ENCODE results near the gene NTF3. TPM values are rescaled to one million over a fixed set of nuclear protein-coding genes. Genes with fewer than 3 reads are reported as not detected.

Gene NTF3
- total RNA-seq, 2 donors from 2014 or later, result 1.0 to 1.2 TPM

DNA sequence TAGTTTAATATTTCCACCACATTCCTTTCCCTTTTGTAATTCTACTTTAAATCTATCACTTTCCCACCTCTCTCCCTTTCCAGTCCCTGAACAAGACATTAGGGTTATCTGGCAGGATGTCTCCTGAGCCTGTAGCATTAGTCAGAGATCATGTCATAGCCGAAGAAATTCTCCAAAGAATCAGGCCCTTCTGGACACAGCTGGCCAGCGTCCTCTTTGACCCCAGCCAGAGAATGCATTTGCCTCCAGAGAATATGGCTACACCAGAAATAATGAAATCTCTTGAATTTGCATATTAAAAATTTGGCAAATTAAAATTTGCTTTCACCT, 56.7 kb downstream of the NTF3 start:
- no peaks in the 10 kb centered on the region for H3K4me1 ChIP-seq (replicated peaks)
- H3K36me3 ChIP-seq, result no peaks in the 10 kb centered on the region
- no peak overlapping the region for H3K4me3 ChIP-seq
- no peak for DNase-seq (ENCODE audit: low spot score)
- no peak overlapping the region for H3K27ac ChIP-seq
- H3K27me3 ChIP-seq (replicated peaks; ENCODE audit: insufficient read depth), result no peaks in the 10 kb centered on the region
- H3K9me3 ChIP-seq, result no peaks in the 10 kb centered on the region
- intact Hi-C loops (cut with DNase I), result no loop called here
- 79% methylated on average over 2 of the region's 2 CpGs for WGBS
- TF ChIP-seq, protein P1, sequence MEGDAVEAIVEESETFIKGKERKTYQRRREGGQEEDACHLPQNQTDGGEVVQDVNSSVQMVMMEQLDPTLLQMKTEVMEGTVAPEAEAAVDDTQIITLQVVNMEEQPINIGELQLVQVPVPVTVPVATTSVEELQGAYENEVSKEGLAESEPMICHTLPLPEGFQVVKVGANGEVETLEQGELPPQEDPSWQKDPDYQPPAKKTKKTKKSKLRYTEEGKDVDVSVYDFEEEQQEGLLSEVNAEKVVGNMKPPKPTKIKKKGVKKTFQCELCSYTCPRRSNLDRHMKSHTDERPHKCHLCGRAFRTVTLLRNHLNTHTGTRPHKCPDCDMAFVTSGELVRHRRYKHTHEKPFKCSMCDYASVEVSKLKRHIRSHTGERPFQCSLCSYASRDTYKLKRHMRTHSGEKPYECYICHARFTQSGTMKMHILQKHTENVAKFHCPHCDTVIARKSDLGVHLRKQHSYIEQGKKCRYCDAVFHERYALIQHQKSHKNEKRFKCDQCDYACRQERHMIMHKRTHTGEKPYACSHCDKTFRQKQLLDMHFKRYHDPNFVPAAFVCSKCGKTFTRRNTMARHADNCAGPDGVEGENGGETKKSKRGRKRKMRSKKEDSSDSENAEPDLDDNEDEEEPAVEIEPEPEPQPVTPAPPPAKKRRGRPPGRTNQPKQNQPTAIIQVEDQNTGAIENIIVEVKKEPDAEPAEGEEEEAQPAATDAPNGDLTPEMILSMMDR (IDR thresholded peaks at IDR 0.05), result no peak
- TF ChIP-seq POLR2A (IDR thresholded peaks at IDR 0.05) (no peak), POLR2AphosphoS5 (IDR thresholded peaks at IDR 0.05) (no peak)

DNA sequence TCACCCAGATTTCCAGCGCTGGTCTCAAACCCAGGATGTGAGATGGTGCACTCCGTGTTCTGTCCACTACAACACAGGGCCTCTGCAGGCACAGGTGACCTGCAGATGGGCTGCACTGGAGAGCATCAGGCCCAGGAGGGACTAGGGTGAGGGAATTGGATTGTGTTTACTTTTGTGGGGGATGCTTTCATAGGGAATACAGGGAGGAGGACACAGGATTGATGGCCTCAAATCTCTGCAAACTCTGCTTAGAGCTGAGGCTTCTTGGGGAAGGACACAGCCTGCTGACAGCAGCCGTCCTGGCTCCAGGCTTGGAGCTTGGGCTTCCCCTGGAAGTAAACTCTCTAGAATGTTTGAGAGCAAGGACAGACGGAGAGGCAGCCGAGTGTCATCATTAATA, 57.1 kb downstream of the NTF3 start:
- Histone ChIP-seq H3K27me3 (replicated peaks; ENCODE audit: insufficient read depth) (no peaks in the 10 kb centered on the region), H3K27ac (no peak overlapping the region), H3K4me3 (no peak overlapping the region), H3K4me1 (replicated peaks) (no peaks in the 10 kb centered on the region), H3K36me3 (no peaks in the 10 kb centered on the region), H3K9me3 (no peaks in the 10 kb centered on the region)
- no peak for DNase-seq (ENCODE audit: low spot score)
- 74% methylated on average over 5 of the region's 5 CpGs for WGBS
- intact Hi-C loops (cut with DNase I), result no loop called here
- TF ChIP-seq POLR2AphosphoS5 (IDR thresholded peaks at IDR 0.05) (no peak), POLR2A (IDR thresholded peaks at IDR 0.05) (no peak)
- TF ChIP-seq, protein P1 (IDR thresholded peaks at IDR 0.05), result no peak

DNA sequence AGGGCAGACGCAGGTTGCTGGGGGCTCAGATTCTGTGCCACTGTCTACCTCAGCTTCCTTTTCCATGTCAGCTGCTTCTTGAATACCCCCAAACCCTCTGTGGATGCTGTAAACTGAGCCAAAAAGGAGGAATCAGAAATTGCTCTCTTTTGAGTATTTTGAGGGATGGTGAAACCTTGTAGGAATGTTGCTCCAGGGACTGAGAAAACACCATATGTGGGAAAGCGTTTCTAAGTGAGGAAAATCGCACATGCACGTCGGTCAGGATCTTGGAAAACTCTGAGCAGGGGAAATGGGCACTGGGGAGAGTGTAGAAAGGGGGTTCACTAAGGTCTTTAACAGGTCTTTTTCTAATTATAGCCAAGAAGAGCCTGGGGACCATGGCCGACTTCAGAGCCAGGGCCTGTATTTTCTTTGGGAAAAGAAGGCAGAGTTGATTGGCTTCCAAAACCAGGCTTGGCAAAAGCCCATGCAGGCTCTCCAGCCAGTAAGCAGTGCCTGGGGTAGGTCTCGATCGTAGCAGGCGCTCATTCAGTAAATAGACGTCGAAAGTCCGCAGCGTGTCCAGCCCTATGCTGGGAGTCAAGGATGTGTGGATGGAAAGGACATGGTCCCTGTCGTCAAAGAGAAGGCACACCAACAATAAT, 58.0 kb downstream of the NTF3 start:
- Histone ChIP-seq H3K27me3 (replicated peaks; ENCODE audit: insufficient read depth) (no peaks in the 10 kb centered on the region), H3K27ac (no peak overlapping the region), H3K9me3 (no peaks in the 10 kb centered on the region), H3K36me3 (no peaks in the 10 kb centered on the region), H3K4me1 (replicated peaks) (no peaks in the 10 kb centered on the region), H3K4me3 (no peak overlapping the region)
- WGBS, result 79% methylated on average over 14 of the region's 14 CpGs
- no peak for DNase-seq (ENCODE audit: low spot score)
- no peak for TF ChIP-seq POLR2AphosphoS5 (IDR thresholded peaks at IDR 0.05)
- TF ChIP-seq, protein P1 (IDR thresholded peaks at IDR 0.05), result no peak
- no peak for TF ChIP-seq POLR2A (IDR thresholded peaks at IDR 0.05)
- intact Hi-C loops (cut with DNase I), result no loop called here

DNA sequence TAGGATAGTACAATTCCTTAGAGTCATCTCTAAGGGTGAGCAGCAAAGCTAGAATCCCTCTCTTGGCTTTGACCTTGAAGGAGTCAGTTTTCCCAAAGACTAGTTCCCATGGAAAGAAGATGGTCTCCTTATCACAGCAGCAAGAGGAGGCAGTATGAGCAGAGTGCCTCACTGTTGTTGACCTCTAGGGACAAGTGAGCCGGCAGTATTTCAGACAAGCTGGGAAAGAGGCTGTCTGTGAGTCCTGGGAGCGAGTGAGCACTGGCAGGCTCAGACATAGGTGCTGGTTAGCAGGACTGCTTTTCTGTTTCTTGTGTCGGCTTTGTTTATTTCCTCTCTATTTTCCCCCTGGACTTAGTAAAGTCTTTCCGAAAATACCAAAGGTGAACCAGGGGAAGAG, 60.7 kb downstream of the NTF3 start:
- Histone ChIP-seq H3K9me3 (no peaks in the 10 kb centered on the region), H3K27me3 (replicated peaks; ENCODE audit: insufficient read depth) (no peaks in the 10 kb centered on the region), H3K4me3 (no peak overlapping the region), H3K27ac (no peak overlapping the region), H3K36me3 (no peaks in the 10 kb centered on the region), H3K4me1 (replicated peaks) (no peaks in the 10 kb centered on the region)
- 67% methylated on average over 4 of the region's 4 CpGs for WGBS
- TF ChIP-seq POLR2A (IDR thresholded peaks at IDR 0.05) (no peak), POLR2AphosphoS5 (IDR thresholded peaks at IDR 0.05) (no peak)
- TF ChIP-seq, protein P1 (IDR thresholded peaks at IDR 0.05), result no peak
- intact Hi-C loops (cut with DNase I), result no loop called here
- DNase-seq (ENCODE audit: low spot score), result no peak

DNA sequence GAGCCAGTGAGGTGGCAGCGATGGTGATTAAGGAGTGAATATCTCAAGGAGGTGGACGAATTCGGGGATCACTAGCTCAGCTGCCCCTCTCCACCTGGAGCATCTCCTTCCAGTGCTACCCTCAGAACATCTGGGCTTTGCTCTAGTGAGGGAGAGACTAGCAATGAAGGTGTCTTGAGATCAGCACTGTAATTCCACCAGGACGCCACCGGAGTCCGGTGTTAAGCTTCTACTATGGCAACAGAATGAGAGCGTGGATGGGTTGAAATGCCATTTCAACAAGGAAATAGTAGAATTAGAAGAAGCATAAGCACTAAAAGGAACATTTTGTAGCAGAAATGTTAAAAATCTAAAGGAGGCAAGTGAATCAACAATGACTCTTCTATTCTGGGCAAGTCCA, 61.1 kb downstream of the NTF3 start:
- Histone ChIP-seq H3K27ac (no peak overlapping the region), H3K27me3 (replicated peaks; ENCODE audit: insufficient read depth) (no peaks in the 10 kb centered on the region), H3K9me3 (no peaks in the 10 kb centered on the region), H3K4me3 (no peak overlapping the region), H3K36me3 (no peaks in the 10 kb centered on the region), H3K4me1 (replicated peaks) (no peaks in the 10 kb centered on the region)
- 91% methylated on average over 7 of the region's 7 CpGs for WGBS
- no peak for DNase-seq (ENCODE audit: low spot score)
- TF ChIP-seq POLR2AphosphoS5 (IDR thresholded peaks at IDR 0.05) (no peak), POLR2A (IDR thresholded peaks at IDR 0.05) (no peak)
- TF ChIP-seq, protein P1 (IDR thresholded peaks at IDR 0.05), result no peak
- intact Hi-C loops (cut with DNase I), result no loop called here

Data from prostate gland (tissue), 2 donors.